SK-N-SH (cell line): ENCODE results near the gene TMEM184B.

Source experiments
- CHD2 ChIP-seq: fragments of 150-350 bp; IDR thresholded peaks from 2 replicates; pipeline ENCODE4 v1.6.1; 2018; ENCODE audit warnings: low read length; ENCODE audit not compliant: partially characterized antibody
- EZH2phosphoT487 ChIP-seq: fragments of 200-600 bp; sonication (generic); IDR thresholded peaks from 2 replicates; pipeline ENCODE4 v1.6.1; 2017; ENCODE audit warnings: low read depth, mixed run types, mild to moderate bottlenecking, antibody characterized with exemption, moderate library complexity, borderline replicate concordance
- FOXJ3 ChIP-seq: sonication (generic); formaldehyde crosslinking; IDR thresholded peaks from 2 replicates; pipeline ENCODE4 v1.5.1; 2020; ENCODE audit warnings: mild to moderate bottlenecking, missing genetic modification reagents
- GABPA ChIP-seq: IDR thresholded peaks from 2 replicates; pipeline ENCODE4 v1.4.0; 2012; ENCODE audit warnings: low read depth, mild to moderate bottlenecking
- MAX ChIP-seq: IDR thresholded peaks from 2 replicates; pipeline ENCODE4 v1.4.0; 2012; ENCODE audit warnings: low read depth
- PBX3 ChIP-seq: IDR thresholded peaks from 2 replicates; pipeline ENCODE4; 2012
- POLR2AphosphoS5 ChIP-seq: IDR thresholded peaks from 2 replicates; pipeline ENCODE4 v1.6.1; 2012; ENCODE audit warnings: low read depth, low read length
- REST ChIP-seq: IDR thresholded peaks from 2 replicates; pipeline ENCODE4 v1.6.1; 2012; ENCODE audit warnings: mild to moderate bottlenecking, low read depth, low read length, moderate library complexity
- TAF1 ChIP-seq: IDR thresholded peaks from 2 replicates; pipeline ENCODE4 v1.6.1; 2012; ENCODE audit warnings: low read depth, mild to moderate bottlenecking, low read length, moderate library complexity, borderline replicate concordance
- TF ChIP-seq, protein P1 (sequence below): fragments of 200-600 bp; sonication (generic); IDR thresholded peaks from 2 replicates; pipeline ENCODE4 v1.6.1; 2017; ENCODE audit warnings: antibody characterized with exemption, mild to moderate bottlenecking, moderate library complexity

DNA sequence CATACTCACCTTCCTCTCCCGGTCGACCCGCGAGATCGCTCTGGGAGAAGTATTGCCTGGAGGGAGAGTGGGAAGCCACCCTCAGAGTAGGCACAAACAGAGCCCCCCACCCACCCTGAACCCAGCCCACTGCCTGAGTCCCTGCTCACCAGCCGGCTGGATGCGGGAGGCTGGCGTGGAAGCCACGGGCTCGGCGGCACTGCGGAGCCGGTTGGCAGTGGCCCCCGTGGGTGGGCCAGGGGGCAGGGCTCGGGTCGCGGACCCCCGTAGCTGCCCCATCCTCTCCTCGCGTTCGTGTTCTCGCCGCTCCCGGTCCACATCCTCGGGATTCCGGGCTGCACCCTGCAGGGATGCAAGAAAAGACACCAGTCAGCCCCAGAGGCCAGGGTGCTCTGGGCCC, 21.4 kb upstream of the TMEM184B start:
- TF ChIP-seq MAX: no peak
- TF ChIP-seq, protein P1, sequence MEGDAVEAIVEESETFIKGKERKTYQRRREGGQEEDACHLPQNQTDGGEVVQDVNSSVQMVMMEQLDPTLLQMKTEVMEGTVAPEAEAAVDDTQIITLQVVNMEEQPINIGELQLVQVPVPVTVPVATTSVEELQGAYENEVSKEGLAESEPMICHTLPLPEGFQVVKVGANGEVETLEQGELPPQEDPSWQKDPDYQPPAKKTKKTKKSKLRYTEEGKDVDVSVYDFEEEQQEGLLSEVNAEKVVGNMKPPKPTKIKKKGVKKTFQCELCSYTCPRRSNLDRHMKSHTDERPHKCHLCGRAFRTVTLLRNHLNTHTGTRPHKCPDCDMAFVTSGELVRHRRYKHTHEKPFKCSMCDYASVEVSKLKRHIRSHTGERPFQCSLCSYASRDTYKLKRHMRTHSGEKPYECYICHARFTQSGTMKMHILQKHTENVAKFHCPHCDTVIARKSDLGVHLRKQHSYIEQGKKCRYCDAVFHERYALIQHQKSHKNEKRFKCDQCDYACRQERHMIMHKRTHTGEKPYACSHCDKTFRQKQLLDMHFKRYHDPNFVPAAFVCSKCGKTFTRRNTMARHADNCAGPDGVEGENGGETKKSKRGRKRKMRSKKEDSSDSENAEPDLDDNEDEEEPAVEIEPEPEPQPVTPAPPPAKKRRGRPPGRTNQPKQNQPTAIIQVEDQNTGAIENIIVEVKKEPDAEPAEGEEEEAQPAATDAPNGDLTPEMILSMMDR: no peak
- TF ChIP-seq CHD2: no peak
- TF ChIP-seq POLR2AphosphoS5: no peak
- no peak for TF ChIP-seq GABPA
- TF ChIP-seq TAF1: no peak
- no peak for TF ChIP-seq EZH2phosphoT487
- no peak for TF ChIP-seq REST
- no peak for TF ChIP-seq FOXJ3 (CRISPR knock-in tag)
- no peak for TF ChIP-seq PBX3
